HFF-Myc (cell line): ENCODE data around the gene TFPT.
A peak's percentile ranks its signal among the peaks of the same experiment; 100 is the strongest.

Source experiments
- DNase-seq: peaks from one replicate; pipeline ENCODE4 v3.0.0-alpha.2; 2011; ENCODE audit warnings: low read depth; ENCODE audit errors: extremely low read depth
- H3K4me3 ChIP-seq: replicated peaks from 2 replicates; pipeline ENCODE4 v1.5.1; 2011; ENCODE audit warnings: low read depth, mild to moderate bottlenecking, control low read depth, low read length
- TF ChIP-seq, protein P1 (sequence below): IDR thresholded peaks from 2 replicates; pipeline ENCODE4 v1.5.1; 2012; ENCODE audit warnings: mild to moderate bottlenecking, low read depth, low read length, control low read depth; ENCODE audit errors: missing control alignments

TFPT gene

DNA sequence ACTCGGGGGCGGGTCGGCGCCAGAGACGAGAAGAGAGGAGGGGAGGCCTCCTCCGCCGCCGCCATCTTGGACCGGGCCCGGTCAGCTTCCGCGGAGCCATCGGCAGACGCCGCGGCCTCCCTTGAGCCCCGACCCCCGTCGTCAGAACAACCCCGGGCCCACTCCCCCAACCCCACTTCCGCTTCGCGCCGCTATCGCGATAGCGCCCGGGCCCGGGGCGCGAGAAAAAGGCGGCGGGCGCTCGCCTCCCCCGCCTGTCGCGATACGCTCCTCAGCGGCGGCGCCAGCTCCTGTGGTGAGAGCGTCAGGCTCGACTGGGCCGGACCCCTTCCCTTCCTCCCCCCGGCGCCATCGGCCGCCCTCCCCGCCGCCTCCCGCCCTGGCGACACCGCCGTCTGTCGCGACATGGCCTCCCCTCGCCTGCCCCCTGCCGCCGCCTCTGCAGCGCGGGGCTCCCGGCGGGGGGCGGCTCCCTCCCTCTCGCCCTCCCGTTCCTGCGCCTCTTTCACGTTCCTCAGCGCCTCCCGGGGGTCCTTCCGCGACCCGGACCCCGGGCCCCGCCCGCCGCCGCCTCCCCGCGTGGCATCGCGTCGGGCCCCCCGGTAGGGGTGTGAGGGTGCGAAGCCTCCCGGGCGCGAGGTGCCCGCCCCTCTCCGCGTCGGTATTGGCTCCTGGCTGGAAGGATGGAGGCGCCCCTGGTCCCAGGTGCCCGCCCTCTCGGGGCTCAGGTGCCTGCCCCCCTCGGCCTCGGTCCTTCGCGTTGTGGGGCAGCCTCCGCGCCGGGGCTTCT, 22.4 kb upstream of the TFPT start, which contains the start of gene CNOT3:
TSS of gene CNOT3 (plus strand) at position 64 of the 790 bp plus-strand sequence. CDS start 5,217 bp downstream, outside the sequence.
- no peak for DNase-seq
- TF ChIP-seq, protein P1, sequence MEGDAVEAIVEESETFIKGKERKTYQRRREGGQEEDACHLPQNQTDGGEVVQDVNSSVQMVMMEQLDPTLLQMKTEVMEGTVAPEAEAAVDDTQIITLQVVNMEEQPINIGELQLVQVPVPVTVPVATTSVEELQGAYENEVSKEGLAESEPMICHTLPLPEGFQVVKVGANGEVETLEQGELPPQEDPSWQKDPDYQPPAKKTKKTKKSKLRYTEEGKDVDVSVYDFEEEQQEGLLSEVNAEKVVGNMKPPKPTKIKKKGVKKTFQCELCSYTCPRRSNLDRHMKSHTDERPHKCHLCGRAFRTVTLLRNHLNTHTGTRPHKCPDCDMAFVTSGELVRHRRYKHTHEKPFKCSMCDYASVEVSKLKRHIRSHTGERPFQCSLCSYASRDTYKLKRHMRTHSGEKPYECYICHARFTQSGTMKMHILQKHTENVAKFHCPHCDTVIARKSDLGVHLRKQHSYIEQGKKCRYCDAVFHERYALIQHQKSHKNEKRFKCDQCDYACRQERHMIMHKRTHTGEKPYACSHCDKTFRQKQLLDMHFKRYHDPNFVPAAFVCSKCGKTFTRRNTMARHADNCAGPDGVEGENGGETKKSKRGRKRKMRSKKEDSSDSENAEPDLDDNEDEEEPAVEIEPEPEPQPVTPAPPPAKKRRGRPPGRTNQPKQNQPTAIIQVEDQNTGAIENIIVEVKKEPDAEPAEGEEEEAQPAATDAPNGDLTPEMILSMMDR, result no peak

DNA sequence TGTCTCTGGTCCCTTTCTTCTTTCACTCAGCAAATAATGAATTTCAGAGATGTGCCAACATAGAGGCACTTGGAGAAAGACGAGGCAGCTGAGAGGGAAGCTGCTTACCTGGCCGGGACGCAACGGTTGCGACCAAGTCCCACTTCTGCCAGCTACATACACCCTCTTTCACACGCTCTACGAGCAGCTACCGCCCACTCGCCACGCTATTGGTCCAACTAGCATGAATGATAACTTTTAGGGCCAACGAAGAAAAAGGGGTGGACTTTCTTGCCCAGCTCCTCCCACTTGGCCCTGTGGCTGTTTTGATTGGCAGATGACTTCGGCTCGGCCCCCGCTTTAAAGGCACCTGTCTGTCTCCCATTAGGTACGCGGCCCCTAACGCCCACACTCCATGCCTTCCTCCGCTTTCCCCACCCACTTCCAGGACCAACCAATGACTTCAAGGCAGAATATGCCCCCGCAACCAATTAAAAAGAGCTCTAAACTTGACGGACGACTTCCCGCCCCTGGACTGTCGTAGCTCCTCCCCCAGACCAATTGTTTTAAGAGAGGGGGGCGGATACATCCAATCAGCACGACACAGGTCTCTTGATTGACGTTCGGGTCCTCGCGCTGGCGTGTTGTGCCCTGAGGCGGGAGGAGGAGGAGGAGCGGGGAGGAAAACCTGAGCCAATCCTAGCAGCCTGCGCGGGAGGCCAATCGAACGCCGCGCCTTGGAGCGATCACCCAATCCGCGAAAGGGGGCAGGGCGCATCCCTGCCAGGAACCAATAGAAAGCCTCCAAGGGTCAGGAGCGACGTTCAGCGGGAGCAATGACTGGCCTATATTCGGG, 21.6 kb upstream of the TFPT start:
- H3K4me3 ChIP-seq, result peak overlapping the region; percentile 77
- DNase-seq, result peak; percentile 100
- TF ChIP-seq, protein P1, result no peak

More for the DNA sequence above, 22.4 kb upstream of the TFPT start, which contains the start of gene CNOT3:
- peak within 1 kb of the TSS; percentile 77 for H3K4me3 ChIP-seq

DNA sequence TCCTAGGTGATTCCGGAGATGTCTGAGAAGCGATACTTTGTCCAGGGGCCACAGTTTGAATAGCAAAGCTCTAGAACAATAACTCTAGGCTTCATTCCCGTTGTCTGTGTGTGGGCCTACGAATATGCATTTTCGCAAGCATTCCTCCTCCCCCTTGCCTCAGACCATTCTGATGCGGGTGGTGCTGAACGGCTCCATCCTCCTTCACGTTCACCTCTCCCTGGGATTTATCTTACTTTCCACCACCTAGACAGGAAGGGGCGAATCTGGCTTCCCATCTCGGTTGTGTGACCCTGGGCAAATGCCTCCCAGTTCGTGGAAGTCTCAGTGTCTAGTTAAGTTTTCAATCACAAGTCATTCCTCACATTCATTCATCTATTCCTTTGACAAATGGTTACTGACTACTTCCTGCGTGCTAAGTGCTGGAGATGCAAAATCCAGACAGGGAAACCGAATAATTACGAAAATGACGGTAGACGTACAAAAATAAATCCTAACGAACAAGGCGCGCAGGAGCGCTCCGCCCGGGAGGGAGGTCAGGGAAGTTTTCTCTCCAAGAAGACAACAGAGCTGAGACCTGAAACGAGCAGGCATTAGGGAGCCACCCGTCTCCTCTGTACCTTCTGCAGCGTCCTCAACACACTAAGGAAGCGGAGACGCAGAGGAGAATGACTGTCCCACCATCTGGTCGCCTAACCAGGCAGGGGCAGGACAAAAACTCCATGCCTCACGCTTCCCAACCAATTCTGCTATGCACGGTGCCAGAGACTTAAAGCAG, 20.8 kb upstream of the TFPT start:
- TF ChIP-seq, protein P1, result no peak
- peak overlapping the region; percentile 51 for H3K4me3 ChIP-seq
- DNase-seq, result no peak

DNA sequence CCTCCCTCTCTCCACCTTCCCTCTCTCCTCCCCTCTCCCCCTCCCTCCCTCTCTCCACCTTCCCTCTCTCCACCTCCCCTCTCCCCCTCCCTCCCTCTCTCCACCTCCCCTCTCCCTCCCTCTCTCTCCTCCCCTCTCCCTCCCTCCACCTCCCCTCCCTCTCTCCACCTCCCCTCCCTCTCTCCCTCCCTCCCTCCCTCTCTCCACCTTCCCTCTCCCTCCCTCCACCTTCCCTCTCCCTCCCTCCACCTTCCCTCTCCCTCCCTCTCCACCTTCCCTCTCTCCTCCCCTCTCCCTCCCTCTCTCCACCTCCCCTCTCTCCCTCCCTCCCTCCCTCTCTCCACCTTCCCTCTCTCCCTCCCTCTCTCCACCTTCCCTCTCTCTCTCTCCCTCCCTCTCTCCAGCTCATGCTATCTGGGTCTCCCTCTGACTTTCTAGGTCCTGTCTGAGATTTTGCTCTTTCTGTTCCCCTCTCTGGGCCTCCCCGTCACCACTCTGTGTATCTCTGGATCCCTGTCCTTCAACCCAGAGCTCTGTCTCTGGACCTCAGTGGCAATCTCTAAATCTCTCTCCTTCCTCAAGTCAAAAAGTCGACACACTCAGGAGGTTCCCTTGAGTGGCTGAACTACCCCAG, 18.6 kb upstream of the TFPT start:
- TF ChIP-seq, protein P1, result no peak
- DNase-seq, result no peak
- no peak overlapping the region for H3K4me3 ChIP-seq

DNA sequence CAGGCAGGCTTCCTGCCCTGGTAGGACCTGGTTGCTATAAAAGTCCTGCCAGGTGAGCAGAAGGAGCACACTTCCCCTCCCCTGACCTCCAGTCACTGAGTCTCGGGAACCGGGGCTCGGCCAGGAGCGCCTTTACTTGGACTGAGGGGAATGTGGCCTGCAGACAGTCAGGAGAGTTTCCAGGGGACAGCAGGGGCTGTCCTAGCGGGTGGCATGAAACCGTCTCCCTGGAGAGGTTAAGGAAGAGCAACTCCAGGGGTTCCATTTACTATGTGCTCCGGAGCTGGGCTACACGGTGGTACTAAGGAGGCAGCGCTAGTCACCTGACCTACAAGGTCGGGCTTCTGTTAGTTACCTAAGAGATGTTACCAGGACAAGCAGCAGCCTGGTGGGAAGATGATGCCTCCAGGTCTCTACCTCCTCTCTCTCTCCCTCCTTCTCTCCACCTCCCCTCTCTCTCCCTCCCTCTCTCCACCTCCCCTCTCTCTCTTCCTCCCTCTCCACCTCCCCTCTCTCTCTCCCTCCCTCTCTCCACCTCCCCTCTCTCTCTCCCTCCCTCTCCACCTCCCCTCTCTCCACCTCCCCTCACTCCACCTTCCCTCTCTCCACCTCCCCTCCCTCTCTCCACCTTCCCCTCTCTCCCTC, 18.0 kb upstream of the TFPT start:
- TF ChIP-seq, protein P1, result no peak
- DNase-seq, result no peak
- H3K4me3 ChIP-seq, result no peak overlapping the region
